ENCODE results near the gene ANP32B.
"Not testable (repeated sequence)": the region's sequence is repeated elsewhere in the genome, so short reads cannot be mapped to it uniquely, and the experiment has no call there.

- TF ChIP-seq YY1 (IDR thresholded peaks at IDR 0.05; ENCODE audit: insufficient read depth, insufficient read length); ZNF274 (IDR thresholded peaks at IDR 0.05; ENCODE audit: low read depth, low read length); SUZ12 (IDR thresholded peaks at IDR 0.05; ENCODE audit: extremely low read depth, insufficient read depth, insufficient read length): not testable (repeated sequence)
These were observed 13.5 kb downstream of the ANP32B start for GRCh38 chr9:97996676-97997075.

Data from NT2/D1 (cell line).